Epidermal melanocyte (primary cell): Measurements from ENCODE around the gene APOBEC3F.
A peak's percentile ranks its signal among the peaks of the same experiment; 100 is the strongest.
"Not testable (repeated sequence)": the region's sequence is repeated elsewhere in the genome, so short reads cannot be mapped to it uniquely, and the experiment has no call there.

Experiments
- DNase-seq: peaks from one replicate; pipeline ENCODE4 v3.0.0; 2011; ENCODE audit warnings: low spot score; ENCODE audit not compliant: insufficient read length

The APOBEC3F gene

GRCh38 chr22:39040538-39041296, at the start of gene APOBEC3F:
TSS of gene APOBEC3F (plus strand) at chr22:39040864. CDS start at chr22:39040961, 97 bp downstream.
- not testable (repeated sequence) for DNase-seq

- not testable (repeated sequence) for DNase-seq
Observed at GRCh38 chr22:38992871-38993371, 47.7 kb upstream of the APOBEC3F start.

GRCh38 chr22:38996105-38996504, 44.6 kb upstream of the APOBEC3F start:
- no peak for DNase-seq

- no peak for DNase-seq
Observed at GRCh38 chr22:38997518-38997917, 43.1 kb upstream of the APOBEC3F start.

- peak; percentile 90 for DNase-seq
Observed at GRCh38 chr22:39003165-39003638, 37.5 kb upstream of the APOBEC3F start.

GRCh38 chr22:39007177-39007576, 33.5 kb upstream of the APOBEC3F start:
- DNase-seq = no peak

- DNase-seq = not testable (repeated sequence)
Observed at GRCh38 chr22:39008271-39008850, 32.3 kb upstream of the APOBEC3F start.

- no peak for DNase-seq
Observed at GRCh38 chr22:39010946-39011345, 29.7 kb upstream of the APOBEC3F start.

GRCh38 chr22:39012533-39013511, 27.8 kb upstream of the APOBEC3F start:
- no peak for DNase-seq

- not testable (repeated sequence) for DNase-seq
Observed at GRCh38 chr22:39013561-39013941, 27.1 kb upstream of the APOBEC3F start.

- DNase-seq = peak; percentile 86
Observed at GRCh38 chr22:39013942-39014722, 26.5 kb upstream of the APOBEC3F start, which contains the start of gene APOBEC3C. TSS of gene APOBEC3C (plus strand) at chr22:39014257. CDS start at chr22:39014363, 106 bp downstream.

GRCh38 chr22:39014723-39015121, 25.9 kb upstream of the APOBEC3F start:
- not testable (repeated sequence) for DNase-seq

- no peak for DNase-seq
Observed at GRCh38 chr22:39016592-39016991, 24.1 kb upstream of the APOBEC3F start.

- DNase-seq = no peak
Observed at GRCh38 chr22:39017596-39018365, 22.9 kb upstream of the APOBEC3F start.

- not testable (repeated sequence) for DNase-seq
Observed at GRCh38 chr22:39020021-39020651, 20.5 kb upstream of the APOBEC3F start.

- no peak for DNase-seq
Observed at GRCh38 chr22:39021552-39022250, 19.0 kb upstream of the APOBEC3F start.

GRCh38 chr22:39024519-39025308, 15.9 kb upstream of the APOBEC3F start:
- DNase-seq = no peak
